ENCODE results near the gene IL2RA. TPM values are rescaled to one million over a fixed set of nuclear protein-coding genes. Genes with fewer than 3 reads are reported as not detected.
"Not testable (repeated sequence)": the region's sequence is repeated elsewhere in the genome, so short reads cannot be mapped to it uniquely, and the experiment has no call there.

The IL2RA gene
- total RNA-seq (2014; rRNA removed; shearing (Covaris generic)) = not detected in 2 replicates

- DNase-seq (ENCODE audit: low read depth) = no peak
Observed at GRCh38 chr10:6062101-6062771, at the start of gene IL2RA. Gene IL2RA, minus strand, starts transcription at chr10:6062367. Its CDS starts 216 bp downstream, at chr10:6062151.

GRCh38 chr10:6110136-6110535 is 48.0 kb upstream of the IL2RA start:
- no peak for DNase-seq (ENCODE audit: low read depth)

- DNase-seq (ENCODE audit: low read depth) = no peak
Observed at GRCh38 chr10:6109444-6109775, 47.2 kb upstream of the IL2RA start.

- no peak for DNase-seq (ENCODE audit: low read depth)
Observed at GRCh38 chr10:6108631-6109443, 46.7 kb upstream of the IL2RA start.

- no peak for DNase-seq (ENCODE audit: low read depth)
Observed at GRCh38 chr10:6108072-6108471, 45.9 kb upstream of the IL2RA start.

- DNase-seq (ENCODE audit: low read depth) = not testable (repeated sequence)
Observed at GRCh38 chr10:6107616-6108015, 45.4 kb upstream of the IL2RA start.

- DNase-seq (ENCODE audit: low read depth) = no peak
Observed at GRCh38 chr10:6103591-6103990, 41.4 kb upstream of the IL2RA start.

- no peak for DNase-seq (ENCODE audit: low read depth)
Observed at GRCh38 chr10:6102128-6102527, 40.0 kb upstream of the IL2RA start.

- no peak for DNase-seq (ENCODE audit: low read depth)
Observed at GRCh38 chr10:6101181-6101580, 39.0 kb upstream of the IL2RA start.

- no peak for DNase-seq (ENCODE audit: low read depth)
Observed at GRCh38 chr10:6100370-6100769, 38.2 kb upstream of the IL2RA start.

GRCh38 chr10:6098156-6098555 is 36.0 kb upstream of the IL2RA start:
- DNase-seq (ENCODE audit: low read depth) = no peak

GRCh38 chr10:6097063-6097462 is 34.9 kb upstream of the IL2RA start:
- no peak for DNase-seq (ENCODE audit: low read depth)

GRCh38 chr10:6095810-6096570 is 33.8 kb upstream of the IL2RA start:
- DNase-seq (ENCODE audit: low read depth) = no peak

- no peak for DNase-seq (ENCODE audit: low read depth)
Observed at GRCh38 chr10:6092731-6093130, 30.6 kb upstream of the IL2RA start.

GRCh38 chr10:6091630-6092029 is 29.5 kb upstream of the IL2RA start:
- DNase-seq (ENCODE audit: low read depth) = no peak

GRCh38 chr10:6089334-6090219 is 27.4 kb upstream of the IL2RA start:
- DNase-seq (ENCODE audit: low read depth) = peak; percentile 23

GRCh38 chr10:6088721-6089333 is 26.7 kb upstream of the IL2RA start, which contains the start of gene RBM17:
Gene RBM17, plus strand, starts transcription at chr10:6089034. Its CDS starts 8,032 bp downstream, at chr10:6097066.
- peak; percentile 92 for DNase-seq (ENCODE audit: low read depth)

- peak; percentile 78 for DNase-seq (ENCODE audit: low read depth)
Observed at GRCh38 chr10:6086375-6087233, 24.4 kb upstream of the IL2RA start.

- DNase-seq (ENCODE audit: low read depth) = peak; percentile 24
Observed at GRCh38 chr10:6083523-6084475, 21.6 kb upstream of the IL2RA start.

All from Daoy (cell line).